H1 (cell line): ENCODE results near the gene ZNF518B. TPM values are rescaled to one million over a fixed set of nuclear protein-coding genes. Genes with fewer than 3 reads are reported as not detected.

Experiments
- CTCF ChIA-PET: fragments of 300-600 bp; sonication (Branson Sonifier 250); formaldehyde crosslinking; loops from one replicate; lab custom pipeline; 2021; ENCODE audit not compliant: partially characterized antibody; lab: Charles Lee
- POLR2A ChIA-PET: fragments of 300-600 bp; sonication (Branson Sonifier 250); formaldehyde crosslinking; loops from one replicate; lab custom pipeline; 2021; ENCODE audit warnings: inconsistent platforms; ENCODE audit not compliant: partially characterized antibody; lab: Charles Lee
- DNase-seq, 2 experiments: peaks; one replicate each; pipeline versions ENCODE4 v3.0.0 to v3.0.0-alpha.2; 2010 to 2022; ENCODE audit warnings: low spot score in 2 of 2, low read depth in 1 of 2, mixed read lengths in 1 of 2
- FAIRE-seq: peaks from 2 replicates; lab custom pipeline; 2011; peaks lifted over from hg19 to GRCh38; lab: Jason Lieb, UNC
- H2AFZ ChIP-seq: 2 replicates; pipeline ENCODE4 v1.8.1; 2012; ENCODE audit warnings: low read length, inconsistent platforms
- H2AK5ac ChIP-seq: 2 replicates; pipeline ENCODE4 v1.6.1; 2013; ENCODE audit warnings: low read depth, low read length
- H2BK120ac ChIP-seq: replicated peaks from 2 replicates; pipeline ENCODE3; 2013; ENCODE audit warnings: low read depth, low read length, inconsistent platforms
- H2BK12ac ChIP-seq: 2 replicates; pipeline ENCODE4 v1.6.1; 2013; ENCODE audit warnings: low read depth, low read length
- H2BK15ac ChIP-seq: 2 replicates; pipeline ENCODE4 v1.6.1; 2013; ENCODE audit warnings: low read length
- H2BK20ac ChIP-seq: 2 replicates; pipeline ENCODE4 v1.6.1; 2013; ENCODE audit warnings: low read length
- H2BK5ac ChIP-seq: 2 replicates; pipeline ENCODE4 v1.6.1; 2013; ENCODE audit warnings: low read depth, low read length
- H3K14ac ChIP-seq: 2 replicates; pipeline ENCODE4 v1.6.1; 2013; ENCODE audit warnings: inconsistent platforms; ENCODE audit not compliant: insufficient read length
- H3K18ac ChIP-seq: 2 replicates; pipeline ENCODE4 v1.6.1; 2013; ENCODE audit warnings: low read length; ENCODE audit errors: extremely low read depth
- H3K23ac ChIP-seq: 2 replicates; pipeline ENCODE4 v1.6.1; 2013; ENCODE audit warnings: inconsistent platforms; ENCODE audit not compliant: insufficient read length
- H3K23me2 ChIP-seq: 2 replicates; pipeline ENCODE4 v1.6.1; 2013; ENCODE audit warnings: low read depth, low read length
- H3K27ac ChIP-seq: 2 replicates; pipeline ENCODE4 v1.6.1; 2011; ENCODE audit warnings: low read depth, low read length, inconsistent platforms
- H3K27me3 ChIP-seq, 4 experiments: replicated peaks in 1 of 4; 1 replicate in 1 of 4; 2 replicates in 3 of 4; pipeline versions ENCODE4 v1.6.1 to v1.8.1; 2011 to 2013; ENCODE audit warnings: low read length in 3 of 4, mild to moderate bottlenecking in 3 of 4, inconsistent platforms in 2 of 4, mixed read lengths in 2 of 4, moderate library complexity in 1 of 4; ENCODE audit not compliant: control insufficient read depth in 3 of 4, insufficient read depth in 3 of 4; ENCODE audit errors: extremely low read depth in 1 of 4
- H3K36me3 ChIP-seq, 4 experiments: 2 replicates each; pipeline versions ENCODE4 v1.6.1 to v1.8.1; 2011 to 2013; ENCODE audit warnings: mild to moderate bottlenecking in 4 of 4, low read length in 3 of 4, moderate library complexity in 2 of 4, control low read depth in 1 of 4, inconsistent platforms in 1 of 4; ENCODE audit not compliant: insufficient read depth in 4 of 4, control insufficient read depth in 2 of 4
- H3K4ac ChIP-seq: replicated peaks from 2 replicates; pipeline ENCODE3; 2013; ENCODE audit warnings: low read length, low read depth, mixed read lengths, inconsistent platforms; ENCODE audit not compliant: insufficient read length
- H3K4me1 ChIP-seq, 4 experiments: replicated peaks in 1 of 4; 1 replicate in 1 of 4; 2 replicates in 3 of 4; pipeline versions ENCODE4 v1.6.1 to v1.8.1; 2011 to 2013; ENCODE audit warnings: low read length in 3 of 4, inconsistent platforms in 2 of 4, mixed read lengths in 1 of 4; ENCODE audit not compliant: insufficient read depth in 4 of 4, control insufficient read depth in 3 of 4
- H3K4me2 ChIP-seq, 2 experiments: 2 replicates each; pipeline versions ENCODE4 v1.6.1 to v1.8.1; 2011 to 2013; ENCODE audit warnings: low read depth in 2 of 2, low read length in 2 of 2, control low read depth in 1 of 2, inconsistent platforms in 1 of 2, mild to moderate bottlenecking in 1 of 2; ENCODE audit not compliant: insufficient read depth in 1 of 2
- H3K4me3 ChIP-seq, 4 experiments: fragments of 200-600, 300-600 bp in 1 of 4; sonication (generic), shearing (Covaris generic), sonication (Bioruptor Twin) in 1 of 4; 2 replicates each; pipeline versions ENCODE4 v1.5.1 to v1.8.1; 2011 to 2016; ENCODE audit warnings: low read length in 4 of 4, low read depth in 3 of 4, control low read depth in 2 of 4, inconsistent platforms in 2 of 4, mild to moderate bottlenecking in 2 of 4, mixed read lengths in 1 of 4, moderate library complexity in 1 of 4; ENCODE audit not compliant: insufficient read depth in 2 of 4; ENCODE audit errors: extremely low read depth in 1 of 4
- H3K56ac ChIP-seq: replicated peaks from 2 replicates; pipeline ENCODE3; 2013; ENCODE audit warnings: low read depth, mild to moderate bottlenecking, mixed read lengths, low read length, inconsistent platforms; ENCODE audit not compliant: insufficient read length
- H3K79me1 ChIP-seq: 2 replicates; pipeline ENCODE4 v1.6.1; 2013; ENCODE audit warnings: low read depth, low read length, control low read depth
- H3K79me2 ChIP-seq, 2 experiments: 2 replicates each; pipeline versions ENCODE4 v1.6.1 to v1.8.1; 2012 to 2013; ENCODE audit warnings: low read length in 2 of 2, mild to moderate bottlenecking in 2 of 2, inconsistent platforms in 1 of 2; ENCODE audit not compliant: insufficient read depth in 2 of 2, control insufficient read depth in 1 of 2
- H3K9ac ChIP-seq, 4 experiments: replicated peaks in 1 of 4; 1 replicate in 1 of 4; 2 replicates in 3 of 4; pipeline versions ENCODE4 v1.6.1 to v1.8.1; 2011 to 2013; ENCODE audit warnings: low read depth in 3 of 4, low read length in 3 of 4, control low read depth in 2 of 4, mild to moderate bottlenecking in 2 of 4, moderate library complexity in 2 of 4, inconsistent platforms in 1 of 4; ENCODE audit errors: extremely low read depth in 1 of 4
- H3K9me3 ChIP-seq, 2 experiments: 2 replicates each; pipeline versions ENCODE4 v1.6.1 to v1.8.1; 2012 to 2013; ENCODE audit warnings: mild to moderate bottlenecking in 2 of 2, moderate library complexity in 2 of 2, control low read depth in 1 of 2, inconsistent platforms in 1 of 2, low read depth in 1 of 2, low read length in 1 of 2, mixed read lengths in 1 of 2; ENCODE audit not compliant: insufficient read depth in 2 of 2
- H4K20me1 ChIP-seq, 2 experiments: replicated peaks in 1 of 2; 2 replicates each; pipeline versions ENCODE3 to v1.8.1; 2011 to 2013; ENCODE audit warnings: inconsistent platforms in 2 of 2, low read length in 2 of 2, mild to moderate bottlenecking in 1 of 2; ENCODE audit not compliant: insufficient read depth in 2 of 2, control insufficient read depth in 1 of 2
- H4K5ac ChIP-seq: 2 replicates; pipeline ENCODE4 v1.6.1; 2013; ENCODE audit warnings: low read length, low read depth, mixed read lengths, inconsistent platforms; ENCODE audit not compliant: insufficient read length
- H4K8ac ChIP-seq: 2 replicates; pipeline ENCODE4 v1.8.0; 2013; ENCODE audit warnings: mild to moderate bottlenecking, moderate library complexity, low read length, inconsistent platforms; ENCODE audit not compliant: insufficient read depth; ENCODE audit errors: extremely low read depth
- H4K91ac ChIP-seq: replicated peaks from 2 replicates; pipeline ENCODE3; 2013; ENCODE audit warnings: low read length, mixed read lengths, inconsistent platforms; ENCODE audit not compliant: insufficient read length
- ATF2 ChIP-seq: IDR thresholded peaks from 2 replicates; pipeline ENCODE4 v1.6.1; 2012; ENCODE audit warnings: low read length, inconsistent platforms
- CBX5 ChIP-seq: fragments of 300-800, 300-1000 bp; sonication (generic); IDR thresholded peaks from 2 replicates; pipeline ENCODE4 v1.7.1; 2016; ENCODE audit warnings: antibody characterized with exemption, low read length, low read depth
- CEBPB ChIP-seq: IDR thresholded peaks from 2 replicates; pipeline ENCODE4 v1.6.1; 2012; ENCODE audit warnings: low read depth, low read length
- CHD1 ChIP-seq: IDR thresholded peaks from 2 replicates; pipeline ENCODE4 v1.6.1; 2012; ENCODE audit warnings: low read depth, low read length, improper control_type of control experiment
- CHD2 ChIP-seq: IDR thresholded peaks from 2 replicates; pipeline ENCODE4 v1.6.1; 2012; ENCODE audit warnings: low read length, improper control_type of control experiment
- EP300 ChIP-seq, 2 experiments: IDR thresholded peaks; 1 replicate in 1 of 2; 2 replicates in 1 of 2; pipeline ENCODE4 v1.6.1; 2011 to 2012; ENCODE audit warnings: low read depth in 2 of 2, low read length in 2 of 2, mild to moderate bottlenecking in 2 of 2, borderline replicate concordance in 1 of 2, inconsistent platforms in 1 of 2, moderate library complexity in 1 of 2
- EZH2 ChIP-seq: fragments of 200-600 bp; sonication (generic); IDR thresholded peaks from 2 replicates; pipeline ENCODE4 v1.7.1; 2012; ENCODE audit warnings: low read depth, mild to moderate bottlenecking, moderate library complexity, low read length, inconsistent platforms; ENCODE audit not compliant: severe bottlenecking
- JUND ChIP-seq: IDR thresholded peaks from 2 replicates; pipeline ENCODE4 v1.6.1; 2011; ENCODE audit warnings: mild to moderate bottlenecking, improper control_type of control experiment, low read length
- MAX ChIP-seq: IDR thresholded peaks from 2 replicates; pipeline ENCODE4 v1.6.1; 2012; ENCODE audit warnings: inconsistent platforms
- POLR2A ChIP-seq, 2 experiments: IDR thresholded peaks; 1 replicate in 1 of 2; 2 replicates in 1 of 2; pipeline ENCODE4 v1.6.1; 2011; ENCODE audit warnings: low read depth in 2 of 2, low read length in 2 of 2, mild to moderate bottlenecking in 2 of 2; ENCODE audit errors: control extremely low read depth in 1 of 2
- POU5F1 ChIP-seq: IDR thresholded peaks from 2 replicates; pipeline ENCODE4 v1.6.1; 2011; ENCODE audit warnings: low read depth, mild to moderate bottlenecking, low read length, moderate library complexity
- SAP30 ChIP-seq: fragments of 300-600 bp; sonication (generic); IDR thresholded peaks from 2 replicates; pipeline ENCODE4 v1.7.1; 2012; ENCODE audit warnings: low read length, moderate library complexity, mild to moderate bottlenecking, inconsistent platforms; ENCODE audit not compliant: insufficient read depth, insufficient replicate concordance
- SP4 ChIP-seq: IDR thresholded peaks from 2 replicates; pipeline ENCODE4 v1.6.1; 2012; ENCODE audit warnings: low read length, inconsistent platforms
- WGBS, 2 experiments: shearing (Covaris generic) in 1 of 2; methylation state at CpG; one replicate each; pipeline versions ENCODE4 v1.1.6 to v1.1.7; 2013 to 2015; ENCODE audit warnings: low lambda C conversion rate in 2 of 2, mixed read lengths in 2 of 2, inconsistent platforms in 1 of 2, low coverage in 1 of 2, missing lambda C conversion rate in 1 of 2; ENCODE audit not compliant: insufficient replicate concordance in 2 of 2, insufficient coverage in 1 of 2, insufficient read length in 1 of 2; ENCODE audit errors: extremely low coverage in 1 of 2, missing lambda C conversion rate in 1 of 2; 5-methylcytosine and 5-hydroxymethylcytosine counted together
- polyA plus RNA-seq, 7 experiments: library from polyadenylated mRNA; depleted of rRNA in 3 of 7; stranded (reverse) in 5 of 7; unstranded in 2 of 7; fragments of >200 nt in 5 of 7; fragments of 200-250 nt in 2 of 7; gene quantifications; 1 replicate in 5 of 7; 2 replicates in 1 of 7; 4 replicates in 1 of 7; pipeline versions ENCODE4 v1.2.1 to v1.2.3, GENCODE V29; 2011 to 2013; ENCODE audit warnings: missing spikeins in 2 of 7, mixed read lengths in 2 of 7
- total RNA-seq: library from RNA; stranded (reverse); fragmentation: NEBNext Ultra II Directional; extraction: Animal tissue kit (Norgen Biotek cat#: 25700); gene quantifications from 2 replicates; pipeline ENCODE4 v1.2.1, GENCODE V29; 2021

ZNF518B gene
- total and polyA plus RNA-seq, 2 of the 8 experiments (the other 6 are each of a cell fraction or from before 2014, with no cell fraction given), result 2.9 to 9.0 TPM

DNA sequence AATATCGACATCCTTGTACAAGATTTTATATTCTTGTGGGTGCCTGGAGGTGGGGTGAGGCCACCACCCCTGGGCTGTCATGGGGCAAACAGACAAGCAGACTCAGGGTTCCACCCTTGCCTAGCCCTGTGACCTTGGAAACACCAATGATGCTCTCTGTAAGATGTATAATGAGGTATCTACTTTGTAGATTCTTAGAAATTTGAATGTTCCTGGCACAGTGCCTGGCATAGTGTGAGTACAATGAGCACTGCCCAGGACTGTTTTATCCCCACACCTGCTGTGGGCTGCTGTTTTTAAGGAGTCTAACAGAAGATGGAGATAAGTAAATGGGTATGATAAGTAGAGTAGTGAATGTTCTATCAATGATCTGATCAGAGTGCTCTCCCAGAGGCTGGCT is 3.1 kb downstream of the ZNF518B start:
- H3K23ac ChIP-seq, result no peak overlapping the region
- H3K36me3 ChIP-seq, result peaks cover 2 to 3% (median 3%) of the 10 kb centered on the region in 4 experiments; a peak in 2 of 8 replicates
- H3K14ac ChIP-seq, result no peak overlapping the region
- peaks cover 4% of the 10 kb centered on the region; the same call in 1 of the 2 replicates for H3K23me2 ChIP-seq
- no peak overlapping the region for H3K27ac ChIP-seq
- H3K18ac ChIP-seq, result no peak overlapping the region
- CTCF ChIA-PET, result interaction anchor here (1.9 kb wide), 1 partner anchor 72 kb away, joined by 5 read pairs; no protein-coding TSS in a partner anchor
- H3K9me3 ChIP-seq, result no peaks in the 10 kb centered on the region
- no peaks in the 10 kb centered on the region for H3K79me2 ChIP-seq
- H3K79me1 ChIP-seq, result no peaks in the 10 kb centered on the region
- H2AFZ ChIP-seq, result no peak overlapping the region
- H3K4ac ChIP-seq, result no peak overlapping the region
- peaks cover 10 to 17% (median 12%) of the 10 kb centered on the region in 4 experiments for H3K4me1 ChIP-seq
- no peak overlapping the region for H4K8ac ChIP-seq
- no peak overlapping the region for H4K5ac ChIP-seq
- no peak overlapping the region for H2BK15ac ChIP-seq
- H3K56ac ChIP-seq, result no peak overlapping the region
- no peak overlapping the region for H2BK20ac ChIP-seq
- no peak overlapping the region for H2BK5ac ChIP-seq
- WGBS, 2 experiments, result 80% methylated on average over 1 of the region's 1 CpG; no CpG with 5 or more reads in 1 of the 2 experiments
- H2AK5ac ChIP-seq, result no peak overlapping the region
- H4K91ac ChIP-seq, result no peak overlapping the region
- H3K27me3 ChIP-seq, result peaks cover 20 to 41% (median 36%) of the 10 kb centered on the region in 4 experiments
- no peak overlapping the region for H2BK120ac ChIP-seq
- no peak overlapping the region for H2BK12ac ChIP-seq
- no peak overlapping the region for H3K4me3 ChIP-seq
- H4K20me1 ChIP-seq, result peaks cover 7 to 8% of the 10 kb centered on the region in 2 experiments
- FAIRE-seq (no peak), DNase-seq (no peak)
- H3K9ac ChIP-seq, result no peak overlapping the region
- H3K4me2 ChIP-seq, result no peak overlapping the region
- POLR2A ChIA-PET, result no interaction called here
- TF ChIP-seq CBX5 (no peak), CHD1 (no peak), ATF2 (no peak), JUND (no peak), CHD2 (no peak), POU5F1 (no peak), MAX (no peak), EZH2 (no peak), SP4 (no peak), EP300 (IDR thresholded peaks at IDR 0.05; ENCODE audit: borderline replicate concordance in 1 of 2, low read depth in 2 of 2, low read length in 2 of 2) (no peak), SAP30 (no peak), POLR2A (IDR thresholded peaks at IDR 0.05; ENCODE audit: control extremely low read depth in 1 of 2, low read depth in 2 of 2, low read length in 2 of 2) (no peak), CEBPB (no peak)
